Smooth muscle cell of the coronary artery (primary cell): ENCODE results near the gene MEF2B. TPM values are rescaled to one million over a fixed set of nuclear protein-coding genes. Genes with fewer than 3 reads are reported as not detected.

Experiments used
- total RNA-seq: library from RNA; depleted of rRNA; stranded (reverse); fragments of >200 nt; gene quantifications from 2 replicates; pipeline ENCODE4 v1.2.3, GENCODE V29; 2014; ENCODE audit warnings: low replicate concordance

The MEF2B gene
- not detected in 2 replicates for total RNA-seq

DNA sequence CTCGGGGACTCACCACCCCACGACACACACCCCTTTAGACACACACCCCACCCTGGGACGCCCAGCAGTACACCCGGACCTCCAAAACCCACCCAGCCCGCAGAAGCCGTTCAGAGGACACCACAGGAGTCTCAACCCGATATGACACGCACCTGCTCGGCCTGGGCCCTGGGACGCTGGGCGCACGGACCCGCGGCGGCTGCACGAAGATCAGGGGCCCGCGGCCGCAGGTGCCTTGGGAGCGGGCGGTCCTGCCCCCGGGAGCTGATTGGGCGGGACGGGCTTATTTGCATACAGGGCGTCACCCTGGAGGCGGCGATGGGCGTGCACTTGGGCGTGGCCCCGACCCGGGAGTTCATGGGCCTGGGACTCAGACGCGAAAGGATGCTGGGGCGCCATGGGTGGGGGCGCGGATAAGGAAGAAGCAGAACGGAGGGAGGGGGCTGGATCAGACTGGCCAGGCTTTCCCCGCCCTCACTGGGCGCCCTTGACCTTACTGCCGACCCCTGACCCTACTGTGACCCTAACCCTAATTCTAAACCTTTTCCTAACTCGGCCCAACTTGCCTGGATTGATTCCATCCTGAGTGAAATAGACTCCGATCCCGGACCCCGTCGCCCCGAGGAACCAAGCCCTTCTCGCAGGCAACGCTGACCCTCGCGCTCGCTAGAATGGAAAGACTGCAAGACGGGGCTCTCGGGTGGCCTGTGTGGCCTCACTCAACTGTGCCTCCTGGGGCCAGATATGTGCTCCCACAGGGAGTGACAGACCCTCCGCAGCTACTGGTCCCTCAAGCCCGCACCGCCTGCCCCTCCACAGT lies at the start of gene MEF2B:
Gene MEF2B, minus strand, starts transcription at position 211 of the 820 bp plus-strand sequence. CDS start 19,528 bp downstream, outside the sequence.

DNA sequence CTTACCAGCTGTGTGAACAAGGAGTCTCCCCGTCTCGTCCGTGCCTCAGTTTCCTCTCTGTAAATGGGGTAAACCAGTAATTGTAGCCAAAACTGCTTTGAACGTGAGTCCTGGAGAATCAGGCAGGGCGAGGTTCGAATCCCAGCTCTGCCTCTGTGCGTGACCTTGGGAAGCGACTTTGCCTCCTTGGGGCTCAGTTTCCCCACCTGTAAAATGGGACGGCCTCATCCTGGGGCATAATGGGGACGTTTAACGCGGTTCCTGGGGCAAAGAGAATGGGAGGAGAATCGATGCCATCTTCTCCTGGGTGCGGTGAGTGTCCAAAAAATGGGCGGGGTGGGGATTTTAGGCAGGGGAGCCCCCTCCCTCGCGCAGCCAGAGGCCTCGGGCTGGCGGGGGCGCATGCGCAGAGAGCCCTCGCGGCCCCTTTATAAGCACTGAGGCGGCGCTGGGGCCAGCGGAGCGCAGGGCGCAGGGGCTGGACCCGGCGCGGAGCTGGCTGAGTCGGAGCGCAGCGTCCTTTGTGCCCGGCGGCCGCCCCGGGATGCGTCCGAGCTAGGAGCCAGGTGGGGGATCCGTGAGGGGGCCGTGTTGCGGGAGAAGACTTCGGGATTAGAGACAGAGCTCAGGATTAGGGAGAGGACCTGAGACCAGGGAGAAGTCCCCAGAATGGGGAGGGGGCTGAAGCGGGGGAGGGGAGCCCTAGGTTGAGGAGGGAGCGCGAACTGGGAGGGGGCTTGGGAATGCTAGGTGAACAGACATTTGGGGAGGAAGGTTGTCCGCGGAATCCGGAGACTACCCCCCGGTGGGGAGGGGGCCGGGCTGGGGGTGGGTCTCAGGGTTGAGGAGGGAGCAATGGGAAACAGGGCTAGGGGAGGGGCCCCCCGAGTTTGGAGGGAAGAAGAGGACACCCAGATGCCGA lies 41.7 kb upstream of the MEF2B start, which contains the start of gene NCAN:
Gene NCAN, plus strand, starts transcription at position 460 of the 922 bp plus-strand sequence. CDS start 4,996 bp downstream, outside the sequence.

DNA sequence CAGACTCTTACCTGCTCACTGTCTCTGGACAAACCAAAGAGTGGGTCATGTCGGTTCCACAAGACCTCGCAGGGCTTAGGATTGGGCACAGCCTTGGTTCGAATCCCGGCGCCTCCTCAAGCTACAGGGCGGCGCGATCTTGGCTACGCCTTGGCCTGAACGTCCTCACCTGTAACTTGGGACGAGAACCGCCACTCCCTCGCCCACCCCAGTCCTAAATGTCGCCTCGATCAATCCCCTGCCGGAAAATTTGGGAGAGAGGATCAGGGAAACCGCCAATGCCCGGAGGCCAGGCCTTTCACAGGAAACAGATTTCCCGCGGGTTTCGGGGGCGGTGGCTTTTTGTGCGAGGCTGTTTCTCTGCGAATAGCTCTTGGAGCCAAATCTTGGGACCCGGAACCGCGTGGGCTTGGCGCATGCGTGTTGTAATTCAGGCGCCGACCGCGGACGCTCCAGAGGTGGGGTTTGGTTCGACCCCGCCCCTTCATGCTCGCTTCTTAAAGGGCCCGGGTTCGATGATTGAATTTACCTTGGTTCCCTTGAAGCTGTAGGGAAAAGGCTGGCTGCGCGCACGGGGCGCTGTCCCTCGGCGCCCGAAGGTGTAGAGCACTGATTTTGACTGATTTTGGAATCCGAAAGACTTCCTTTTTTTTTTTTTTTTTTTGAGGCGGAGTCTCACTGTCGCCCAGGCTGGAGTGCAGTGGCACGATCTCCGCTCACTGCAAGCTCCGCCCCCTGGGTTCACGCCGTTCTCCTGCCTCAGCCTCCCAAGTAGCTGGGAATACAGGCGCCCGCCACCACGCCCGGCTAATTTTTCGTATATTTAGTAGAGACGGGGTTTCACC lies 33.2 kb upstream of the MEF2B start, which contains the start of gene NR2C2AP:
Gene NR2C2AP, minus strand, starts transcription at position 403 of the 845 bp plus-strand sequence. Its CDS starts 354 bp downstream, at position 49.

DNA sequence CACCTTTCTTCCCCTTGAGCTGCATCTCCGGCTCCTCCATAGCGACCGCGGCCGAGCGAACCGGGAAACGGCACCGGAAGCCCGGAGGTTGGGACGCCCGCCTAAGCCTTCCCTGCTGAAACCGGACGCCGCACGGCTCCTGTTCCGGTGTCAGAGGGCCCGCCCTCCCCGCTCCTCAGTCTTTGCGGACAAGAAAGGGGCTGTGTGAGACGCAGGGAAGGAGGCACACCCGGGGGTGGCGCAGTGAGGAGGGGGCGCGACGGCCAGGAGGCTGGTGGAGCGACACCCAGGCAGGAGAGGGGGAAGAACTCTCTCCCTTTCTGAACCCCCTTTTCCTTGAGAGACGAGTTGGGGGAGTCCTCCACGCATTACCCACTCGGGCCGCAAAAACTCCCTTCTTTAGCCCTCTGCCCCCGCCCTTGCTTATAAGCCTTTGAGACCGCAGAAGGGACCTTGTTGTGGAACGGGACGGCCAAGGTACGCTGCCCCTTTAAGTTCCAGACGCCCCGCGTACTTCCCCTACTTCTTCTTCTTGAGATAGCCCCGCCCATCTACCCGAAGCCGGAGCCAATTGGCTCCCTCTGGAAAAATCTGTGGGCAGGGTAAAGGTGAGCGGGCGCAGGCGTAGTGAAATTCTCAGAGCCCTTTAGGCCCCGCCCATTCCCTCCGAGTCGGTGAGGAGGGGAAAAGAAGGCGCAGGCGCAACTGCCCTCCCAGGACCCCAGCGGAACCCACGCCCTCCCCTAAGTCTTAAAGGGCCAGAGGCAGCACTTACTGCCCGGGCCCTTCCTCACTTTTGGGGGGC lies 22.2 kb upstream of the MEF2B start, which contains the start of the genes BORCS8 and RFXANK:
Gene BORCS8, minus strand, starts transcription at position 75 of the 805 bp plus-strand sequence. Its CDS starts 35 bp downstream, at position 40.
Gene RFXANK, plus strand, starts transcription at position 181 of the 805 bp plus-strand sequence. CDS start 1,689 bp downstream, outside the sequence.

DNA sequence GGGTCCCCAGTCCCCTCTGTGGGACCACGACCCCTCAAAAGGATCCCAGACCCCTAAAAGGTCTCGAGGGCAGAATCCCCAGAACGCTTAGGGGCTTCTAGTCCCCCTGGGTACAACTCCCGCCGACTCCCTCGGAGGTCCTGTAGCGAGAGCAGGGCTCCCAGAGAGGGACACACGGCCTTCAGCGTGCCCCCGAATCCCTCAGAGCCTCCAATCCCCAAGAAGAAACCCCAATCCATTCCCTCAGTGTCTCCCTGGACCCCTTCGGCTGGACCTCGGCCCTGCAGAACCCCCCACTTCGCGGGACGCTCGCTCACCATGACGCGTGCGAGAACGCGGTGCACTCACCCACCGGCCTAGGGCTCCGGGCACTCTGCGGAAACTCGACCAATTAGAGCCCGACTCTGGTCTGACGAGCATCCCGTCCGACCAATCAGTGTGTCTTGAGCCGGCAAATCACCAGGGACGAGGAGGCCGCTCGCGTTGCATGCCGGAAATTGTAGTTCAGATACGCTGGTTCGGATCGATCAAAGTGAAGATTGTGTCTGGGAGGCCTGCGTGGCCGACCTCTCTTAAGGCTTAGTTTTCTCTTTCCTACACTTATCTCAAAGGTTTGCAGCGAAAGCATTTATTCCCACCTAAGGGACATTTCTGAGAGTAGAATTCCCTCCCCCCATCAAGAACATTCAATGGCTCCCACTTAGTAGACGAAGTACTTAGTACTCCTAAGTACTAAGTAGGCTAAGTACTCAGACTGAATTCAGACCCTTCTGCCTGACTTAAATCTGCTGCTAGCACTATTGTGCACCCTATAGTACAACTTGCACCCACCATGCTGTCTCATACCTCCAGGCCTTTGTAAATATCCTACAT lies 31.7 kb downstream of the MEF2B start, which contains the start of gene TMEM161A:
Gene TMEM161A, minus strand, starts transcription at position 370 of the 873 bp plus-strand sequence. Its CDS starts 50 bp downstream, at position 320.

Other genes with a start within 250 kb of the MEF2B start
- 41.4 and 91.4 TPM in 2 replicates for gene HOMER3, start 229.0 kb downstream of the MEF2B start, total RNA-seq
- 15.3 and 25.8 TPM in 2 replicates for gene SUGP2, start 136.7 kb downstream of the MEF2B start, total RNA-seq
- 41.3 and 43.4 TPM in 2 replicates for gene ARMC6, start 136.7 kb downstream of the MEF2B start, total RNA-seq
- 3.7 and 4.9 TPM in 2 replicates for gene SLC25A42, start 106.3 kb downstream of the MEF2B start, total RNA-seq
- gene TMEM161A, start 31.8 kb downstream of the MEF2B start, total RNA-seq = 20.6 and 32.3 TPM in 2 replicates
- 4.7 and 20.0 TPM in 2 replicates for gene BORCS8, start 21.9 kb upstream of the MEF2B start, total RNA-seq
- gene RFXANK, start 22.0 kb upstream of the MEF2B start, total RNA-seq = 44.9 and 64.8 TPM in 2 replicates
- gene NR2C2AP, start 33.2 kb upstream of the MEF2B start, total RNA-seq = 4.8 and 8.1 TPM in 2 replicates
- gene NCAN, start 41.7 kb upstream of the MEF2B start, total RNA-seq = under 0.01 TPM in 1 of 2 replicates, not detected in the other
- 0.12 and 0.83 TPM in 2 replicates for gene TM6SF2, start 103.0 kb upstream of the MEF2B start, total RNA-seq
- 23.4 and 25.4 TPM in 2 replicates for gene SUGP1, start 150.2 kb upstream of the MEF2B start, total RNA-seq
- 23.2 and 31.8 TPM in 2 replicates for gene MAU2, start 150.6 kb upstream of the MEF2B start, total RNA-seq
- gene GATAD2A, start 235.4 kb upstream of the MEF2B start, total RNA-seq = 30.1 and 40.2 TPM in 2 replicates